Stomach (tissue), 9 donors: ENCODE data around the gene PLEKHH1. TPM values are rescaled to one million over a fixed set of nuclear protein-coding genes. Genes with fewer than 3 reads are reported as not detected.
A peak's percentile ranks its signal among the peaks of the same experiment; 100 is the strongest.

Experiments
- DNase-seq, 2 donors: peaks; one replicate each; pipeline versions ENCODE4 v3.0.0 to v3.0.0-alpha.2; 2013 to 2019
- H3K27ac ChIP-seq, 5 donors: fragments of 200-600 bp in 4 of 5; sonication (generic) in 4 of 5; one replicate each; pipeline ENCODE4 v1.5.1; 2013 to 2019; ENCODE audit warnings: mild to moderate bottlenecking in 1 of 5, moderate library complexity in 1 of 5
- H3K27me3 ChIP-seq, 3 donors: fragments of 200-600 bp; sonication (generic); one replicate each; pipeline ENCODE4 v1.5.1; 2017 to 2019; ENCODE audit warnings: mixed run types in 1 of 3
- H3K36me3 ChIP-seq, 4 donors: fragments of 200-600 bp; sonication (generic); 1 replicate in 3 of 4; 2 replicates in 1 of 4; pipeline ENCODE4 v1.5.1; 2016 to 2019
- H3K4me1 ChIP-seq, 4 donors: fragments of 200-600 bp; sonication (generic); one replicate each; pipeline ENCODE4 v1.5.1; 2016 to 2019
- H3K4me3 ChIP-seq, 4 donors: fragments of 200-600 bp; sonication (generic) in 3 of 4; one replicate each; pipeline ENCODE4 v1.5.1; 2016 to 2019; ENCODE audit warnings: mild to moderate bottlenecking in 1 of 4
- H3K9me3 ChIP-seq, 4 donors: fragments of 200-600 bp; sonication (generic); one replicate each; pipeline ENCODE4 v1.5.1; 2016 to 2019
- EP300 ChIP-seq: sonication (generic); formaldehyde crosslinking; IDR thresholded peaks from one replicate; pipeline ENCODE4 v1.6.1; 2017; ENCODE audit warnings: antibody characterized with exemption
- POLR2A ChIP-seq, 4 donors: fragments of 450-650 bp; IDR thresholded peaks; one replicate each; pipeline ENCODE4 v1.6.1; 2016; ENCODE audit warnings: antibody characterized with exemption in 4 of 4, control low read depth in 2 of 4, mild to moderate bottlenecking in 1 of 4, moderate library complexity in 1 of 4
- POLR2AphosphoS5 ChIP-seq, 3 donors: sonication (generic); formaldehyde crosslinking; IDR thresholded peaks; one replicate each; pipeline ENCODE4 v1.6.1; 2016; ENCODE audit warnings: antibody characterized with exemption in 3 of 3
- WGBS, 5 donors: extraction: QIAGEN DNeasy Blood & Tissue Kit in 3 of 5; methylation state at CpG; one replicate each; pipeline versions ENCODE4 v1.1.5 to v1.1.7; 2013 to 2018; 5-methylcytosine and 5-hydroxymethylcytosine counted together
- intact Hi-C: fragments of 100-400 bp; cut with DNase I; formaldehyde crosslinking; loops from one replicate; pipeline ENCODE4 v1.15.1; 2023; ENCODE audit warnings: low total_unique reads
- polyA plus RNA-seq, 3 donors: library from polyadenylated mRNA; stranded (reverse); fragments of 200-250 nt; gene quantifications; one replicate each; pipeline ENCODE4 v1.2.3, GENCODE V29; 2013
- total RNA-seq, 5 donors: library from RNA; depleted of rRNA; stranded (reverse); fragments of >200 nt; gene quantifications; one replicate each; pipeline versions ENCODE4 v1.1.0 to v1.2.3, GENCODE V29; 2014 to 2016
- TF ChIP-seq, protein P1 (sequence below), 7 experiments: fragments of 450-650 bp in 4 of 7; fragments of 200-600 bp in 3 of 7; sonication (generic) in 3 of 7; IDR thresholded peaks; one replicate each; pipeline ENCODE4 v1.5.1; 2016 to 2019; ENCODE audit warnings: antibody characterized with exemption in 7 of 7, control low read depth in 2 of 7, mild to moderate bottlenecking in 1 of 7
- donor health status: healthy with polysubstance abuse.
- donor health status: Bipolar disorder and iron deficiency.
- donor health status: healthy.

PLEKHH1 gene
- total and polyA plus RNA-seq, 8 donors, result 3.8 to 136 (median 31.4) TPM

DNA sequence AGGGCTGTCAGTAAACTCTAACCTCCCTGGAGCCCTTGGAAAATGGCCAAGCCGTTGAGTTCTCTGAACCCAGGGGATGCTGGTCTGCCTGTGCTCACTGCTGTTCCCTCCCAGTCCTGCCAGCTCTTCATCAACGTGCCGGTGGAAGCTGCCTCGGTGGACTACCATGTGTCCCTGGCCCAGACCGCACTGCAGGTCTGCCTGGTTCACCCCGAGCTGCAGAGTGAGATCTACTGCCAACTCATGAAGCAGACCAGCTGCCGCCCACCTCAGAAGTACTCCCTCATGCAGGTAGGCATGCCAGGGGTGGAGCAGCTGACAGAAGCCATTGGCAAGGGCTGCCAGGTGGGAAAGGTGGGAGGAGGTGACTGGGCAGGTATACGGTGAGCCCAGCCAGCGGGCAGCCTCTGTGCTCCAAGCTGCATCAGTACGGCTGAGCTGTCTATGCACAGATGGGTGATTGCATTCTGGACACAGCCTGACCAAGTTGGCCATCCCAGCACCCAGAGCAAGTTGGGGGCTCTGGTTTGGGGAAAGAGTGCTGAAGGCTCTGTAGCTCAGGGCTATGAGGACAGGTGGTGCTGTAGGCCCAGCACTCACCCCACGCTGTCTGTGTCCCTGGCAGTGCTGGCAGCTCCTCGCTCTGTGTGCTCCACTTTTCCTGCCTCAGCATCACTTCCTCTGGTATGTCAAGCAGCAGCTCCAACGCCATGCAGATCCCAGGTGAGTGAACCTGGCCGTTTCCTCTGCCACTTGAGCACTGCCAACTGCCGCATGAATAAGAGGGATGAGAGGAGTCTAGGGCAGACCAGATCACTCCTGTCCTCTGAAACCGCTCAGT lies 45.0 kb downstream of the PLEKHH1 start:
- Histone ChIP-seq H3K4me1 (no peaks in the 10 kb centered on the region), H3K27me3 (no peaks in the 10 kb centered on the region), H3K27ac (no peak overlapping the region), H3K4me3 (no peak overlapping the region), H3K9me3 (no peaks in the 10 kb centered on the region), H3K36me3 (peaks cover 10 to 88% (median 77%) of the 10 kb centered on the region in 4 donors)
- 74 to 88% (median 86%) methylated on average over 14 to 16 of the region's 16 CpGs for WGBS, 5 donors
- no peak for DNase-seq
- TF ChIP-seq POLR2AphosphoS5 (IDR thresholded peaks at IDR 0.05) (no peak), EP300 (no peak)
- intact Hi-C loops, result no loop called here

DNA sequence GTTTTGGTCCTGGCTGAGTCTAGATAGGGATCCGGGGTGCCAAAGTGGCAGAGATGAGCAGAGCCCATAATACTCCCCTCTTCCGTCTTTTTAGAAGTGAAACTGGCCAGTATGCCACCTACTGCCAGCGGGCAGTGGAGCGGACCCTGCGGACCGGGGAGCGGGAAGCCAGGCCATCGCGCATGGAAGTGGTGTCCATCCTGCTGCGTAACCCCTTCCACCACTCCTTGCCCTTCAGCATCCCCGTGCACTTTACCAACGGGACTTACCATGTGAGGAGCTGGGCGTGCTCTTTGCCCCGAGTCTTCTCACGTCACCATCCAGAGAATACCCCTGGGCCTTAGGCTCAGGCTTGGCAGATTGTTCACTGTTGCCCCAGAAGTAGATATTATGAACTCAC lies 46.0 kb downstream of the PLEKHH1 start:
- TF ChIP-seq POLR2A (IDR thresholded peaks at IDR 0.05), result no peak
- no peak for TF ChIP-seq EP300
- TF ChIP-seq, protein P1, sequence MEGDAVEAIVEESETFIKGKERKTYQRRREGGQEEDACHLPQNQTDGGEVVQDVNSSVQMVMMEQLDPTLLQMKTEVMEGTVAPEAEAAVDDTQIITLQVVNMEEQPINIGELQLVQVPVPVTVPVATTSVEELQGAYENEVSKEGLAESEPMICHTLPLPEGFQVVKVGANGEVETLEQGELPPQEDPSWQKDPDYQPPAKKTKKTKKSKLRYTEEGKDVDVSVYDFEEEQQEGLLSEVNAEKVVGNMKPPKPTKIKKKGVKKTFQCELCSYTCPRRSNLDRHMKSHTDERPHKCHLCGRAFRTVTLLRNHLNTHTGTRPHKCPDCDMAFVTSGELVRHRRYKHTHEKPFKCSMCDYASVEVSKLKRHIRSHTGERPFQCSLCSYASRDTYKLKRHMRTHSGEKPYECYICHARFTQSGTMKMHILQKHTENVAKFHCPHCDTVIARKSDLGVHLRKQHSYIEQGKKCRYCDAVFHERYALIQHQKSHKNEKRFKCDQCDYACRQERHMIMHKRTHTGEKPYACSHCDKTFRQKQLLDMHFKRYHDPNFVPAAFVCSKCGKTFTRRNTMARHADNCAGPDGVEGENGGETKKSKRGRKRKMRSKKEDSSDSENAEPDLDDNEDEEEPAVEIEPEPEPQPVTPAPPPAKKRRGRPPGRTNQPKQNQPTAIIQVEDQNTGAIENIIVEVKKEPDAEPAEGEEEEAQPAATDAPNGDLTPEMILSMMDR (IDR thresholded peaks at IDR 0.05), result no peak
- no peak for TF ChIP-seq POLR2AphosphoS5 (IDR thresholded peaks at IDR 0.05)
- Histone ChIP-seq H3K9me3 (no peaks in the 10 kb centered on the region), H3K4me1 (no peaks in the 10 kb centered on the region), H3K27ac (no peak overlapping the region), H3K36me3 (peaks cover 10 to 88% (median 77%) of the 10 kb centered on the region in 4 donors), H3K4me3 (no peak overlapping the region), H3K27me3 (no peaks in the 10 kb centered on the region)
- WGBS, 5 donors, result 77 to 87% (median 82%) methylated on average over 15 of the region's 15 CpGs
- intact Hi-C loops, result no loop called here
- no peak for DNase-seq

DNA sequence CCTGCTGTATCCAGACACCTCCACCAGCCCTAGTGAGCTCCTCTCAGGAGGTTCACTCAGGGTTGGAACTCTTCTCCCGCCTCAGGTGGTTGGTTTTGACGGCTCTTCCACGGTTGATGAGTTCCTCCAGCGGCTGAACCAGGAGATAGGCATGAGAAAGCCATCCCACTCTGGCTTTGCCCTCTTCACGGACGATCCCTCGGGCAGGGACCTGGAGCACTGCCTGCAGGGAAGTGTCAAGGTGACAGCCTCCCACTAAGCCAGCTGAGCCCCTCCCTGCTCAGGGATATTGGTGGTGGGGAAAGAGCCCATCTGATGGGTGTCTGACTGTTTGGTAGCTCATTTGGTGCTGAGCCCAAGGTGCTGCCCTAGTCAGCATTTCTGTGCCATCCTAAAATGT lies 46.5 kb downstream of the PLEKHH1 start:
- no peaks in the 10 kb centered on the region for H3K9me3 ChIP-seq
- intact Hi-C loops, result no loop called here
- H3K27ac ChIP-seq, result no peak overlapping the region
- no peaks in the 10 kb centered on the region for H3K27me3 ChIP-seq
- DNase-seq, result no peak
- H3K36me3 ChIP-seq, result peaks cover 10 to 82% (median 72%) of the 10 kb centered on the region in 4 donors
- 90 to 98% (median 92%) methylated on average over 7 of the region's 7 CpGs for WGBS, 5 donors
- no peak overlapping the region for H3K4me3 ChIP-seq
- TF ChIP-seq, protein P1 (IDR thresholded peaks at IDR 0.05), result no peak
- no peak for TF ChIP-seq EP300
- no peak for TF ChIP-seq POLR2AphosphoS5 (IDR thresholded peaks at IDR 0.05)
- no peaks in the 10 kb centered on the region for H3K4me1 ChIP-seq

DNA sequence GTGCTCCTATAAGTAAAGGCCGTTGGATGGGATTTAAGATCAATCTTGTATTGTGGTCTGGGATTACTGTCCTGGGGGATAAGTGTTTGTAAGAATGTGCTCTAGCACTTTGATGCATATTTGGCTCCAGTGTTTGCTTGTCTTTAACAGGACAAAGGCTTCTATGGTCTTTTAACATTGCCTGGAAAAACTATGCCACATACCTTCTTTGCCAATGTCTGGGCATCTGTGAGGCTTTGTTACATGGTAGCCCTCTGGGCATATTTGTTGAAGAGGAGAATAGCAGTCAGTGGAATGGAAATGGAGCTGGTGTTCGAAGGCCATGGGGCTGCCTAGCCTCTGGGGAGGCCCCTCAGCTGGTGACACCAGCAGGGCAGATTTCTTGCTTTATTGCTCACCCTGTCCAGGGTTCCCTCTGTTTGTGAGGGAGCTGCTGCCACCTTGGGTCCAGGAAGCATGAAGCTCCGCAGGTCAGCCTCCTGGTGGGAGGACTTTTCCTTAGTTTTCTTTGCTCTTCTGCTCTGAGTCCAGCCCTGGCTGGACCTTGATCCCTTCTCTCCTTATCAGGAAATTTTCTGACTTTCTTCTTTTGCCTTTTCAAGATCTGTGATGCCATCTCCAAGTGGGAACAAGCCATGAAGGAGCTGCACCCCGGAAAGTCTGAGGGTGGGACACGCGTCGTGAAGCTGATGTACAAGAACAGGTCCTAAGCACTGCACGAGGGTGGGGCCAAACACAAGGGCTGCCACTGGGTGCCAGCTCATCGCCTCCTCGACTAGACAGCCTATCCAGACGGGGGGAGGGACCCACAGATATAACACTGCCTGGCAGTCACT lies 47.5 kb downstream of the PLEKHH1 start:
- 73 to 83% (median 80%) methylated on average over 8 to 11 of the region's 11 CpGs for WGBS, 5 donors
- no peak overlapping the region for H3K4me3 ChIP-seq
- no peak overlapping the region for H3K27ac ChIP-seq
- intact Hi-C loops, result no loop called here
- TF ChIP-seq EP300 (no peak), POLR2AphosphoS5 (IDR thresholded peaks at IDR 0.05) (no peak), POLR2A (IDR thresholded peaks at IDR 0.05) (no peak)
- TF ChIP-seq, protein P1 (IDR thresholded peaks at IDR 0.05), result no peak
- H3K27me3 ChIP-seq, result no peaks in the 10 kb centered on the region
- H3K4me1 ChIP-seq, result no peaks in the 10 kb centered on the region
- no peaks in the 10 kb centered on the region for H3K9me3 ChIP-seq
- peak in 1 of 2 donors; percentile 30 for DNase-seq
- H3K36me3 ChIP-seq, result peaks cover 11 to 78% (median 69%) of the 10 kb centered on the region in 4 donors
